GM10266 (cell line): ENCODE measurements around the gene NRIP3.
A peak's percentile ranks its signal among the peaks of the same experiment; 100 is the strongest.

Source experiments
- DNase-seq: peaks from one replicate; pipeline ENCODE4 v3.0.0; 2012; ENCODE audit errors: extremely low spot score
- TF ChIP-seq, protein P1 (sequence below): IDR thresholded peaks from 2 replicates; pipeline ENCODE4 v1.5.1; 2012; ENCODE audit warnings: mild to moderate bottlenecking, low read depth; ENCODE audit not compliant: control insufficient read depth, insufficient read depth; ENCODE audit errors: missing control alignments

Gene NRIP3

DNA sequence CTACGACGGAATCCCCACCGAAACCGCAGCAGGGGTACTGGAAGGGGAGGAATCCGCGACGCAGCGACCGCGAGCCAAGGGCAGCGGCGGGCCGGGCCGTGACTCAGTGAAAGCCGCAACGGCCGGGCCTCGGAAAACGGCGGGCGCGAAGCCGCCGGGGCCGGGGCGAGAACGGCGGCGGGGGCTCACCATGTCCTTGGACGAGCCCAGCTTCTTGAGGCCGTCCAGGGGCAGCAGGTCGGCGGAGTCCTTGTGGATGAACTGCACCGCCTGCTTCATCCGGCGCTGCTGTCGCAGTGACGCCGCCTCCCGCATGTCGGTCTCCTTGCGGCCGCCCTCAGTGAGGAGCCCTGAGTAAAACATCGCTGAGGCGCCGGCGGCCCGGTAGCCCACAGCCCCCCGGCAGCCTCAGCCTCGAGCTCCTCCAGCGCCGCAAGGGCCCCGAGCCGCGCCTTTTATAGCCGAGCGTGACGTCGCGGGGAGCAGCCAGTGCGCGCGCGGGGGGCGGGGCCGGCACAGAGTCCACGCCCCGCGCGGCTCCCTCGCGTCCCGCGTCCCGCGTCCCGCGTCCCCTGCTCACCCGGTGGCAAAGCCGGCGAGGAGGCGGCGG, at the start of gene NRIP3:
NRIP3 (minus strand) TSS at position 429 of the 610 bp plus-strand sequence; CDS start at position 363, 66 bp downstream.
- DNase-seq, result peak; percentile 76
- TF ChIP-seq, protein P1, sequence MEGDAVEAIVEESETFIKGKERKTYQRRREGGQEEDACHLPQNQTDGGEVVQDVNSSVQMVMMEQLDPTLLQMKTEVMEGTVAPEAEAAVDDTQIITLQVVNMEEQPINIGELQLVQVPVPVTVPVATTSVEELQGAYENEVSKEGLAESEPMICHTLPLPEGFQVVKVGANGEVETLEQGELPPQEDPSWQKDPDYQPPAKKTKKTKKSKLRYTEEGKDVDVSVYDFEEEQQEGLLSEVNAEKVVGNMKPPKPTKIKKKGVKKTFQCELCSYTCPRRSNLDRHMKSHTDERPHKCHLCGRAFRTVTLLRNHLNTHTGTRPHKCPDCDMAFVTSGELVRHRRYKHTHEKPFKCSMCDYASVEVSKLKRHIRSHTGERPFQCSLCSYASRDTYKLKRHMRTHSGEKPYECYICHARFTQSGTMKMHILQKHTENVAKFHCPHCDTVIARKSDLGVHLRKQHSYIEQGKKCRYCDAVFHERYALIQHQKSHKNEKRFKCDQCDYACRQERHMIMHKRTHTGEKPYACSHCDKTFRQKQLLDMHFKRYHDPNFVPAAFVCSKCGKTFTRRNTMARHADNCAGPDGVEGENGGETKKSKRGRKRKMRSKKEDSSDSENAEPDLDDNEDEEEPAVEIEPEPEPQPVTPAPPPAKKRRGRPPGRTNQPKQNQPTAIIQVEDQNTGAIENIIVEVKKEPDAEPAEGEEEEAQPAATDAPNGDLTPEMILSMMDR, result no peak

DNA sequence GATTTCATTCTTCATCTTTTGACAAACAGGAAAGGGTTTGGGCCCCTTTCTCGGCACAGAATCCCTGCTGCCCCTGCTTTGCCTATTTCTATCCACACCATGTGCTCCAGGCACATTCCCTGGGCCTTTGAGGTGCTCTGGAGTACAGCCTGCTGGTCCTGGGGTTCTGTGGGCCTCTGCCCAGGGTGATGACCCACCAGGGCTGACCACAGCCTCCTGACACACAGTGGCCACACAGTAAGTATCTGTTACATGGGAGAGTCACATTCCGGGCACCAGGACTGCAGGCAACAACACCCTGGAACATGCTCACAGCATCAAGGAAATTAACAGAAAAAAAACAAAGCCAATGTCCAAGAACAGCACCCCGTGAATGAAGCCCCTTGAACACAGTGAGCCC, 48.5 kb upstream of the NRIP3 start:
- TF ChIP-seq, protein P1, result no peak
- DNase-seq, result no peak

DNA sequence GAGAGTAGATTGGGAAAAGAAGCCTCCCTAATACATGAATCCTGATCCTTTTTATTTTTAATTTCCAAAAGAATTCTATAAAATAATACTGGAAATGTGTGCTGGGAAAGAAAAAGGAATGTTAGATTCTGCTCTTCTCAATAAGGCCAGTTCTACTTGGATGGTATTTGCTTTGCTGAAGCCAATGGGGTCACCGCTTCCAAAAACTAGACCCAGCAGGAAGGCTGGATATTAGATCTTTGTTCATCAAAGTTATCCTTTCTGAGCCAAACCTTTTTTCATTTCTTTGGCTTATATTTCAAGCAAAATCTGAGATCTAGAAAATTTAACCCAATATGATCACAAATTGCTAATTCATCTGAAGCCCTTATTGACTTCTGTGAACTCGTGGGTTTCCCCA, 46.2 kb upstream of the NRIP3 start:
- no peak for DNase-seq
- TF ChIP-seq, protein P1, result no peak

DNA sequence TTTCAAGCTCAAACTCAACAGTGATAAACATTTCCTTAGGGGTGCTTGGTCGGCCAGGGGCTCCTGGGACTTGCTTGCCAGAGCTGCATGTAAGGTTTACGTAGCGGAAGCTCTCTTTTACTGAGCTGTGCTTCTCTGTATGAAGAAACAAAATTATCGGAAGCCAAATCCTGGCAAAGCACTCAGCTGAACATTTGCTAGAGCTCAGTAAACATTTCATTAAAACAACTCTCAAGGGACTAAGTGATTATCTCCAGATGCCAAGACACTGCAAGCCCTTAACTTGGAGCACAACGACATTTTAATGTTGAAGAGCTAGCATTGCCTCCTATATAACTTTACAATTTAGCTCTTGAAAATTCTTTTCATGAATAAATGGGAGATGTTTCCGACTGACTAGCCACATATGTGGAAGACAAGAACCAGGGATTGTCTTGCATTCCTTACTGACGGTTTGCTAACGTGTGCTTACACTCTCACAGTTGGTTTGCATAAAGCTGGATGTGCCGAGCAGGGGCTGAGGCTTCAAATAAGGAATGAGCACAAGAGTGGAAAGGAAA, 44.2 kb upstream of the NRIP3 start:
- TF ChIP-seq, protein P1, result no peak
- no peak for DNase-seq

DNA sequence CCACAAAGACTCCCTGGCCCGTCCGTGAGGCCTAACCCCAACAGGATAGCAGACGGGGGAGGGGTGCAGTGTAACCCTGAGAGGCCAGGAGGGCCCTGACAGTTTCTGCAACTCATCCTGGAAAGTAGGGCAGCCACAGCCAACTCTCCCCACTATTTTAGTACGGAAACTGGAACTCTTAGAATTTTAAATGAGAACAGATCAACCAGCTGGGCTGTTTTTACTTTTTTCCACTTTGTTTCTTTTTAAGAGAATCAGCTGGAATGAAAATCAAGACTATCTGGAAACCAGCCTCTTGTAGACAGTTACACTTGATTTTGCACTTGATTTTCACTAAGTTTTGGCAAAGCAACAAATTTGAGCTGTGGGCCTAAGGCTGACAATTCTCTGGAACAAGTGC, 42.7 kb upstream of the NRIP3 start:
- no peak for DNase-seq
- TF ChIP-seq, protein P1, result no peak

DNA sequence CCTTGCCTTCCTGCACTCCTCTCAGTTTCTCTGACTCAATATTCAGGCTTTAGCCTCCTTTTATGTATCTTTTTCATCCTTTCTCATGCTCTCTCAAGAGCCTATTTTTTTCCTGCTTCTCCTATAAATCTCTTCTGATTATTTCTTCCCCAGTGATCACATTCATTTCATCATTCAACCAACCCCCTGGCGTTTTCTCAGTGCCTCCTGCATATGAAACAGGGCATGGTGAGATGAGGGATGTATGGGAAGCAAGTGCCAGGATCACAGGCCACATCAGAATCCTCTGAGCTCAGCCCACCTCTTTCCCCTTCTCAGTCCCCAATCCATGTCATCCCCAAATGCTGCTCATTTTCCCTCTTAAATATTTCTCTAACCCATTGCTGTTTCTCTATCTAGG, 38.7 kb upstream of the NRIP3 start:
- TF ChIP-seq, protein P1, result no peak
- DNase-seq, result no peak

DNA sequence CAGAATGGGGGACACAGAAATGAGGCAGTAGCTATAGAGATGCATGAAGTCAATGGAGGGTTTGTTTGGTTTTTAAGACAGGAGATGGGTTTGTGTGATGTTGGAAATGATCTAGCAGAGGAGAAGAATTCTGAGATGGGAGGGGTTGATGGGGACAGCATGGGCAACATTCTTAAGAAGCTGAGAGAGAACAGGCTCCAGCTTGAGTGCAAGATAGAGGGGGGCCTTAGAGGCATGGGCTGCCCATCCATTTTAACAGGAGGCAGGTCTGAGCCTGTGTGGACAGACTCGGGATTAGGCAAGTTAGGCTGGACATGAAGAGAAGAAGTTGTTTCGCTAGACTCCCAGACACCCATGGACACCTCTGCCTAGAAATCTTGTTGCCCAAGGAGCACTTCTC, 37.9 kb upstream of the NRIP3 start:
- DNase-seq, result no peak
- TF ChIP-seq, protein P1, result no peak
